Raji (cell line): ENCODE results near the gene FZR1.

Experiments
- POLR2A ChIP-seq: IDR thresholded peaks from 2 replicates; pipeline ENCODE4 v1.6.1; 2011; ENCODE audit warnings: low read depth, low read length, control low read depth; ENCODE audit not compliant: insufficient read depth

Gene FZR1

DNA sequence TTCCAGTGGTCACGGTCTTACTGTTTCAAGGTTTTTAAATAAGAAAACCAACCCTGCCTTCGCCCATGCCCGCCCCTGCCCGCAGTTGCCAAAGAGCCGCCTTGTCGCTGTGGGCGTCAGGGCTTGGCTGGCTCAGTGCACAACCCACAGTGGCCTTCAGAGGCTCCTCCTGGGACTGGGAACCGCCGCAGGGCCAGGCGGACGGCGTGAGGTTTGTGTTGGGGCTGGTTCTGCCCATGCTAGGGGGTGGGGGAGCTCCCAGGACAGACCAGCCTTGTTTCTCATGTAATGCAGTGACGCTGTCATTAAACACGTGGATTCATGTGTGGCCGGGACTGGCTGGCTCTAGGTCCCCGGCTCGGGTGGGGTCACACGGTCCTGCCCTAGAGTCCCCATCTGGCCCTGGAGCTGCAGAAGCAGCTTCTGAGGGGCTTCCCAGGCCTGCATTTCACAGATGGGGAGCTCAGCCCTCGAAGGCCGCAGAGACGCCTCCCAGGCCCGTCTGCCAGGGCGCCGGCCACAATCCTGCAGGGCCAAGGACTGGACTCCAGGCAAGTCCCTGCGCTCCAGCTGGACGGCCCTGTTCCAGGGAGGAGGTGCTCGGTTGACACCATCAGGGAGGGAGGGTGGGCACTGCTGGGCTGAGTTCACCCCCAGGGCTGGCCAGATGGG lies 30.5 kb downstream of the FZR1 start:
- TF ChIP-seq POLR2A: no peak

- TF ChIP-seq POLR2A: no peak
These were observed 31.0 kb downstream of the FZR1 start for GRCh38 chr19:3537101-3537437.

DNA sequence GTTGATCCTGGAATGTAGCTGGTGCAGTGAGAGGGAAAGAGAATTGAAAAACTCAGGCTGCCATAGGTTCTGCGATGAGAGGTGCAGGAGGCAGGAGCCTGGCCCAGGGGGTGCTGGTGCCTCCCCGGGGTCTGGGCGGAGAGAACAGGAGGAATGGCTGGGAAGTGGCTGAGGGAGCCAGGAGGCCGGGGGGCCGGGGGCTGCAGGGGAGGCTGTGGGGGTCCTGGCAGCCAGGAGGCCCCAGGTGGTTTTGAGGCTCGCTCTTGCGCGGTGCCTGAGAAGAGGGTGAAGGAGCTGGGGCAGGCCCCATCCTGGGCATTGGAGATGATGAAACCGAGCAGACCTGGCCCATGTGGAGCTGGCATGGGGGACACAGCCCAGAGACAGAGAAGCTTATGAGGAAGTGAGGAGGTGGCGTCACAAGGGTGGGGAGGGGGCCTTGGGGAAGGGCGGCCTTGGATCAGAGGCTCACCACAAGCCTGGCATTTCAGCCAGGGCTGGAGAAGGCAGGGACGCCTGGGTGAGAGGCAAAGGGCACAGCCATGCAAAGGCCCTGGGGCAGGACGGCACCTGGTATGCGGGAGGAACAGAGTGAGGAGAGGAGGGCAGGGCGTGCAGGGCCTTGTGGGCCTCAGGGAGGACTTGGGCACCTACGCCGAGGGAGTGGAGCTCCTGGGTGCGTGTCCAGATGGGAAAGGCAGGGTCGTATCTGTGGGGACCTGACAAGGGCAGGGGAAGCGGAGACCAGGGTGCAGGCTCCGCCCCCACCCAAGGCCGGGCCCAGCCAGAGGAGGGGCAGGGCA lies 31.5 kb downstream of the FZR1 start:
- no peak for TF ChIP-seq POLR2A

GRCh38 chr19:3538258-3538929 lies 32.3 kb downstream of the FZR1 start:
- no peak for TF ChIP-seq POLR2A

GRCh38 chr19:3538965-3539755 lies 33.0 kb downstream of the FZR1 start, which contains the start of gene TEKTIP1:
Gene TEKTIP1, plus strand, starts transcription at chr19:3539174. Its CDS starts 4 bp downstream, at chr19:3539178.
- no peak for TF ChIP-seq POLR2A

DNA sequence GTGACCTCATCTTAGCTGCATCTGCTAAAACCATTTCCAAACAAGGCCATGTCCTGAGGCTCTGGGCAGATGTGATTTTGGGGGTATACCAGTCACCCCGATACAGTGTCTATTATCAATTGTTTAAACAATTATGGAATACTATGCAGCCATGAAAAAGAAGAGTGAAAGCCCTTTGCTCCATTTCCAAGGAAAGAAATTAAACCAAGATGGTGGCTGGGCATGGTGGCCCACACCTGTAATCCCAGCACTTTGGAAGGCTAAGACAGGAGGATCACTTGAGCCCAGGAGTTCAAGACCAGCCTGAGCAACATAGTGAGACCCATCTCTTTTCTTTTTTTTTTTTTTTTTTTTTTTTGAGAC lies 33.6 kb downstream of the FZR1 start:
- TF ChIP-seq POLR2A: no peak

DNA sequence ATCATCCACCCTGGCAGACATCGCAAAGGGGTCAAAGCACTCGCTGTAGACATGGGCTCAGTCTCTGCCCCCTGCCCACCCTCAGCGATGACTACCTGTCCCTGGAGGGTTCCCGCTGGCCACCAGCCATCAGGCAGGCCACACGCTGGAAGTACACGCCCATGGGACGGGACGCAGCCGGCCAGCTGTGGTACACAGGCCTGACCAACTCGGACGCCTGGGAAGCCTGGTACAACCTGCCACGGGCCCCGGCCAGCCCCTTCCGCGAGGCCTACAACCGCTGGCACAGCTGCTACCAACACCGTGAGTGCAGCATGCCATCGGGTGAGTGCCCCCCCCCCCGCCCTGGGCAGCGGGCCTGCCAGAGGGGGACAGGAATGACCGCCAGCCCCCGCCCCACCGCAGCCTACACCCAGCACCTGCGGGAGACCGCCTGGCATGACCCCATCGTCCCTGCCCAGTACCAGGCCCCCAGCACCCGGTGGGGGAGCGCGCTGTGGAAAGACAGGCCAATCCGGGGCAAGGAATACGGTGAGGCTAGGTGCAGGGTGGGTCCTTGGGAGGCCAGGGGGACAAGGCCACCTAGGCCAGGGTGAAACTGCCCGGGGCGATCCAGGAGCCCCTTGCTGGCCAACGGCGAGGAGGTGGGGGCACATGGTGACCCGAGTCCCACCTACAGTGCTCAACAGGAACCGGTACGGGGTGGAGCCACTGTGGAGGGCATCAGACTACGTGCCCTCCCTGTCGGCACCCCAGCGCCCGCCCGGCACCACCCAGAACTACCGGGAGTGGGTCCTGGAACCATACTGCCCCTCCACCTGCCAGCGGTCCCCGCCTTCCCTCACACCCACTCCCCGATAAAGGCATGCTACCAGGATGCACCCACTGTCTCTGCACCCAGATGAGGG lies 37.3 kb downstream of the FZR1 start:
- TF ChIP-seq POLR2A: no peak

- no peak for TF ChIP-seq POLR2A
These were observed 37.9 kb downstream of the FZR1 start for GRCh38 chr19:3544058-3544376.

- no peak for TF ChIP-seq POLR2A
These were observed 38.9 kb downstream of the FZR1 start for GRCh38 chr19:3544742-3545668.

DNA sequence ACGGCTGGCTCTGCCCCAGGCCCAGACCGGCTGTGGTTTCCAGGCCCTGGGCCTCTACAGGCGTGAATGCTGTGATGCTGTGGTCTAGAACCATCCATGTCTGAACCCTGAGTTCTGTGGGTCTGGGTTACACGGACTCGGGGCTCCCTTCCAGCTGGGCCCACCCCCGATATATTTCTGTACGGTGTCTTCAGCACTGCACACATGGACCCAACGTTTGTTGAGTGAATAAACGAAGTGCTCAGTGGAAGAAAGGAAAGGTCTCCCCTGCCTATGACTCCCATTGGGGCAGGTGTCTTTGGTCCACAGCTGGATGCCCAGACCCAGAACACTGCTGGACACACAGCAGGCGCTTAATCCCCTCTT lies 39.5 kb downstream of the FZR1 start:
- TF ChIP-seq POLR2A: no peak

GRCh38 chr19:3546119-3546518 lies 40.0 kb downstream of the FZR1 start:
- TF ChIP-seq POLR2A: no peak

GRCh38 chr19:3547301-3547731 lies 41.2 kb downstream of the FZR1 start:
- TF ChIP-seq POLR2A: no peak

DNA sequence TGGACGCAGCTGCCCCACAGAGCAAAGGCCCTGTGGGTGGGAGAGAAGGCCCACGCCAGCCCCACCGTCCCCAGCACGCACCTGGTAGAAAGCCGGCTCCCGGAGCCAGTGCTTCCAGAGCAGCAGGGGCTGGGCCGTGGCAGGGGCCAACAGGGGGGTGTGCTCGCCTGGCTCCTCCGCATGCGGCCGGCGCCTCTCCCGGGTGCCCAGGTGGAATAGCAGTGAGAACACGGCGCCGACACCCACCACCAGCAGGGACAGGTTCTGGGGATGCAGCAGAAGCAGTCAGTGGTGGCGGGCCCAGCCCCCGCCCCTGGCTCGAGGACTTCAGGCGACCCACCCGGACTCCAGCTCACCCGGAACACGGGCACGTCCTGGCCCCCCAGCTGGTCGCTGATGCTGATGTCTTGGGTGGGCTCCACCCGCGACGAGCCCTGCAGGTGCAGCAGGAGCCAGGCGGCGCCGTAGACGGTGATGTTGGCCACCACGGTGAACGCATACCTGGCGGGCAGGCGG lies 41.7 kb downstream of the FZR1 start:
- TF ChIP-seq POLR2A: no peak

DNA sequence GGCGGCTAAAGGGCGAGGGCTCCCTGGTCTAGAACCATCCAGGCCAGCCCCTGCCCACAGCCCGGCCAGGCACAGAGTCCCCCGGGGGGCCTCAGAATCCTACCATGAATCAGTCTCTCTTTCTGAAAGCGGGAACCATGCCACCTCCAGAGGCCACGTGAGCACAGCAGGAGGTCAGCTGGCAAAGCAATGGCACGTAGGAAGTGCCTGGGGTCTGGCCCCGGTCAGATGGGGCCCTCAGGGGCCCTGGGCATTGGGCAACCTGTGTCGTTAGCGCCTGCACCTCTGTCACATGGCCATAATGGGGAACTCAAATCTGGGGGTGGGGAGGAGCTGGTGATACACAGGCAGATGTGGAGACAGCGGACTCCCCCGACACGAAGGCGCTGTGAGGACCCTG lies 42.5 kb downstream of the FZR1 start:
- TF ChIP-seq POLR2A: no peak

DNA sequence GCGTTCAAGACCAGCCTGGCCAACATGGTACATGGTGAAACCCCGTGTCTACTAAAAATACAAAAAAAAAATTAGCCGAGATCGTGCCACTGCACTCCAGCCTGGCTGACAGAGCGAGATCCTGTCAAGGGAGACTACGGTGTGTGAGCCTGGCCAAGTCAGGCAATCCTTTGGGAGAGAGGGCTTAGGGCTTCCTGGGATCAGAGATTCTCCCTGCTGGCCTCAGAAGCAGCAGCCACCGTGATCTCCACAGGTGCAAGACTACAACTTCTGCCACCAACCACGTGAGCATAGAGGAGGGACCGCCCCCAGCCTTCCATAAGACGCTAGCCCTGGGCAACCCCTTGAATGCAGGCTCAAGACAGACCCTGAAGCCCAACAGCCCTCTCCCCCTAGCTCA lies 43.7 kb downstream of the FZR1 start:
- no peak for TF ChIP-seq POLR2A
